ENCODE measurements around the gene HOXB7. TPM values are rescaled to one million over a fixed set of nuclear protein-coding genes. Genes with fewer than 3 reads are reported as not detected.

HOXB7 gene
- total RNA-seq, 1 donor from 2014 or later = not detected

DNA sequence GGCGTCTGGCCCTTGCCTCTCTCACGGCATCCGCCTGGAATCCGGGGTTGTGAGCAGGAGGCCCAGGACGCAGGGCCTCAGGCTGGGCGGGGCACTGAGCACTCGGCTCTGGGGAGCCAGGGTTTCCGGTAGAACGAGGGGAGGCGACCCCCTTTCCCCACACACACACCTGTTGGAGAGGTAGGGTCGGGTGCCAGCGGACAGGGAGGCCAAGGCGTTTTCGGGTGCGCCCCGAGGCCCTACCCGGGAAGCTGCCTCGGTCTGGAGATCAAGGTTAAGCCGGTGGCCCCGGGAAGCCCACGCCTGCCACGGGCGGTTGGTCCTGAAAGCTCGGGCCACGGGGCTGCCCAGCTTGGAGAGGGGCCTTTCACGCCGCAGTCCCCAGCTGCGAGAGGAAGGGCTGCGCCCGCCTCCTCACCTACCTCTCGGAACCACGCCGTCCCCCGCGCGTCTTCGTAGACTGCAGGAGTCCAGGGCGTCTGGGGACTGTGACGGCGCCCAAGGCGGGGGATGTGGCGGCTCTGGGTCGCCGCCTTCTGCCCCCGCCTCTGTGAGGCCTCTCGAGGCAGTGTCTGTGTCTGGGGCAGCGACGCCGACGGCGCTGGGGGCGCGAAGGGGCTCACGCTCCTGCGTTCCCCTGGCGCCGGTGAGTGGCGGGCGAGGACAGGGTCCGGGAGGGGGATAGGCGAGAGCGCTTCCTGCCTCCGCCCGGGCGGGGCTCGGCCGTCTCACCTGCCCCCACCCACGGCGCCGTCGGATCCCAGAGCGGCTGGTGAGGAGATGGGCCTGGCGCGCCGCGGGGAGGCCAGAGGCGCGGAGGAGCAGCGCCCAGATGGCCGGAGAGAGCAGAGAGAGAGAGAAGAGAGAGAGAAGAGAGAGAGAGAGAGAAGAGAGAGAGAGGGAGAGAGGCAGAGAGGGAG lies 35.6 kb upstream of the HOXB7 start:
- H3K27ac Mint-ChIP-seq (ENCODE audit: unreplicated experiment) = no peak overlapping the region
- no peak overlapping the region for H3K4me3 Mint-ChIP-seq (ENCODE audit: unreplicated experiment)
- peaks cover 78% of the 10 kb centered on the region for H3K27me3 Mint-ChIP-seq (ENCODE audit: unreplicated experiment)
- TF ChIP-seq, protein P1, sequence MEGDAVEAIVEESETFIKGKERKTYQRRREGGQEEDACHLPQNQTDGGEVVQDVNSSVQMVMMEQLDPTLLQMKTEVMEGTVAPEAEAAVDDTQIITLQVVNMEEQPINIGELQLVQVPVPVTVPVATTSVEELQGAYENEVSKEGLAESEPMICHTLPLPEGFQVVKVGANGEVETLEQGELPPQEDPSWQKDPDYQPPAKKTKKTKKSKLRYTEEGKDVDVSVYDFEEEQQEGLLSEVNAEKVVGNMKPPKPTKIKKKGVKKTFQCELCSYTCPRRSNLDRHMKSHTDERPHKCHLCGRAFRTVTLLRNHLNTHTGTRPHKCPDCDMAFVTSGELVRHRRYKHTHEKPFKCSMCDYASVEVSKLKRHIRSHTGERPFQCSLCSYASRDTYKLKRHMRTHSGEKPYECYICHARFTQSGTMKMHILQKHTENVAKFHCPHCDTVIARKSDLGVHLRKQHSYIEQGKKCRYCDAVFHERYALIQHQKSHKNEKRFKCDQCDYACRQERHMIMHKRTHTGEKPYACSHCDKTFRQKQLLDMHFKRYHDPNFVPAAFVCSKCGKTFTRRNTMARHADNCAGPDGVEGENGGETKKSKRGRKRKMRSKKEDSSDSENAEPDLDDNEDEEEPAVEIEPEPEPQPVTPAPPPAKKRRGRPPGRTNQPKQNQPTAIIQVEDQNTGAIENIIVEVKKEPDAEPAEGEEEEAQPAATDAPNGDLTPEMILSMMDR (IDR thresholded peaks at IDR 0.05) = no peak
- no peaks in the 10 kb centered on the region for H3K36me3 Mint-ChIP-seq (ENCODE audit: unreplicated experiment)
- no peak for DNase-seq (ENCODE audit: extremely low spot score, unreplicated experiment)
- H3K9me3 Mint-ChIP-seq (ENCODE audit: unreplicated experiment) = no peaks in the 10 kb centered on the region
- H3K4me1 Mint-ChIP-seq (ENCODE audit: unreplicated experiment) = peaks cover 6% of the 10 kb centered on the region

DNA sequence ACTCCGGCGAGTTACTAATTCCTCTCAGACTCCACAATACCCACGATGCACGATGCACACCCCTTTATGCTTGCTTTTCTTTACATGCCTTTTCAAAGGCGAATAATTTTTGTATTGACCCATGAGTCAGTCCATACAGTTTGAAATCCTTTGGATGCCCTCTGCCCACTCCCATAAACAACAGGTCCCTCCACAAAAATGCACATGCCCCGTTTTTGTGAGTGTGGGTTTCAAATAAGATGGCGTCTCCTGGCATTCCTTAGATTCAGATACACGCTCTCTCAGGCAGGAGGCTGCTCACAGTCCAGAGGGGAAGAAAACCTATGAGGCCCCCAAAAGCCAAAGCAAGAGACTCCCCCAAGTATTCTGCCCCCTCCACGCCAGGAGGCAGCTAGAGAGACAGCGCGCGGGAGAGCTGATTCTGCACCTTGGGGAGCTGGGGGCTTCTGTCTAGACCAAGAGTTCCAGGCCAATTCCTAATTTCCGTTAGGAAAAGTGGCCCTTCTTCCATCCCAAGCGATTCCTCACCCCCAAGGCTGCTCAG lies 34.9 kb upstream of the HOXB7 start:
- H3K27me3 Mint-ChIP-seq (ENCODE audit: unreplicated experiment) = peaks cover 85% of the 10 kb centered on the region
- H3K27ac Mint-ChIP-seq (ENCODE audit: unreplicated experiment) = no peak overlapping the region
- no peaks in the 10 kb centered on the region for H3K9me3 Mint-ChIP-seq (ENCODE audit: unreplicated experiment)
- H3K4me3 Mint-ChIP-seq (ENCODE audit: unreplicated experiment) = no peak overlapping the region
- no peaks in the 10 kb centered on the region for H3K36me3 Mint-ChIP-seq (ENCODE audit: unreplicated experiment)
- no peak for DNase-seq (ENCODE audit: extremely low spot score, unreplicated experiment)
- TF ChIP-seq, protein P1 (IDR thresholded peaks at IDR 0.05) = no peak
- peaks cover 6% of the 10 kb centered on the region for H3K4me1 Mint-ChIP-seq (ENCODE audit: unreplicated experiment)

DNA sequence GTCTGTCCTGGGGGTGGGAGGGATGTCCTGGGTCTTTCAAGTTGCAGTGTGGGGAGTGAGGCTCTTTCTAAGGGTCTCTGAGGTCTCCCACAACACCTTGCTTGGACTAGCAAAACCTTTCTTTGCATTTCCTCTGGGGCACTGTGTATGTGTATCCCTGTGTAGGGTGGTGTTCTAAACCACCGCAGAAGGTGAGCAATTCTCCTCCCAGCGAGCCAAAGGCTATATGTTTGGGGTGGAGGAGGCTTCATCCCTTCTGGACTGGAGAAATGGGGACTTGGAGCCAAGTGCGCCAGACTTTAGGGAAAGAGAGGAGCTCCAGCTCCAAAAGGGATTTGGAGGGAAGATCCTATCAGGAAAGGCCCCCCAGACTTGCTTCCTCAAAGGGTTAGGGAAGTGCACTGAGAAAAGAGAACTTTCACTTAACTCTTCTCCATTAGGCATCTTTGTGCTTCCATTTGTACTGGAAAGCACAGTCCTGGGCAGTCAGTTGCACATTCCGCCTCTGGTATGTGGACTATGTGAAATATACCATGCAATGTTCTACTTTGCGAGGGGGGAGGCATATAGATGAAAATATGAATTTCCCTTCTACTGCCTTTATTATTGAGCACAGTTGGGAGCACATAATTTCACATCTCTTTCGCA lies 34.2 kb upstream of the HOXB7 start:
- no peak overlapping the region for H3K4me3 Mint-ChIP-seq (ENCODE audit: unreplicated experiment)
- no peak overlapping the region for H3K27ac Mint-ChIP-seq (ENCODE audit: unreplicated experiment)
- H3K4me1 Mint-ChIP-seq (ENCODE audit: unreplicated experiment) = peaks cover 6% of the 10 kb centered on the region
- peaks cover 89% of the 10 kb centered on the region for H3K27me3 Mint-ChIP-seq (ENCODE audit: unreplicated experiment)
- H3K9me3 Mint-ChIP-seq (ENCODE audit: unreplicated experiment) = no peaks in the 10 kb centered on the region
- H3K36me3 Mint-ChIP-seq (ENCODE audit: unreplicated experiment) = no peaks in the 10 kb centered on the region
- no peak for DNase-seq (ENCODE audit: extremely low spot score, unreplicated experiment)
- TF ChIP-seq, protein P1 (IDR thresholded peaks at IDR 0.05) = no peak

DNA sequence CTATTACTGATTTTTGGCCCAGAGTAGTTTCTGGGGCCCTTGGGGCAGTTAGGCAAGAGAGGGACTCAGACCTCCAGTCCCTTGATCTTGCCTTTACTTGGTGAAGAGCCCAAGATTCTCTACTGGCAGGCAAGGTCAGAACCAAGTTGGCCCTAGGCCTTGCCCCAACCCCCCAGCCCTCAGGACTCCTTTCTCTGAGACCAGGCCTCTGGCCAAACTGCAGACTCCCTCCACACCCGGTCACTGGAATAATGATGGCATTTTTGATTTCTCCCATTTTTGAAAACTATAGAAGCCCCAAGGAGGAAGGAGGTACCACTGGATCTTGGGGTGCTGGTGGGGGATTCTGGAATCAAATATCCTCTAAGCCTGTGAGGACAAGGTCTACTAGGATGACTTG lies 33.3 kb upstream of the HOXB7 start:
- Mint-ChIP-seq H3K9me3 (ENCODE audit: unreplicated experiment) (no peaks in the 10 kb centered on the region), H3K4me1 (ENCODE audit: unreplicated experiment) (peaks cover 6% of the 10 kb centered on the region), H3K27ac (ENCODE audit: unreplicated experiment) (no peak overlapping the region), H3K4me3 (ENCODE audit: unreplicated experiment) (no peak overlapping the region), H3K27me3 (ENCODE audit: unreplicated experiment) (peaks cover 91% of the 10 kb centered on the region), H3K36me3 (ENCODE audit: unreplicated experiment) (no peaks in the 10 kb centered on the region)
- TF ChIP-seq, protein P1 (IDR thresholded peaks at IDR 0.05) = no peak
- no peak for DNase-seq (ENCODE audit: extremely low spot score, unreplicated experiment)

DNA sequence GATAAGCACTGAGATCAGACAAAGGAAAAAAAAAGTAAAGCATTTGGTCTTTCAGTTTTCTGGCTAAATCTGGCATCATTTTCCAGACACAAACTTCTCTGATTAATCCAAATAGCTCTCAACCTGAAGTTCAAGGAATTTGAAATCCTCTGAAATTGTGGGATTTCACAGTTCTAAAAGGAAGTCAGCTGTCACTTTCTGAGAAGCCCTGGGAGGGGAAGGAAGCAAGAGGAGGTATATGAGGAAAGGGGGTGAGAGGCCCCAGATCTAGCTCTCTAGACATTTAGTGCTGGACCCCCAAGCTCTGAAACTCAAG lies 32.8 kb upstream of the HOXB7 start:
- H3K9me3 Mint-ChIP-seq (ENCODE audit: unreplicated experiment) = no peaks in the 10 kb centered on the region
- TF ChIP-seq, protein P1 (IDR thresholded peaks at IDR 0.05) = no peak
- no peak for DNase-seq (ENCODE audit: extremely low spot score, unreplicated experiment)
- no peaks in the 10 kb centered on the region for H3K36me3 Mint-ChIP-seq (ENCODE audit: unreplicated experiment)
- peaks cover 6% of the 10 kb centered on the region for H3K4me1 Mint-ChIP-seq (ENCODE audit: unreplicated experiment)
- no peak overlapping the region for H3K4me3 Mint-ChIP-seq (ENCODE audit: unreplicated experiment)
- peaks cover 93% of the 10 kb centered on the region for H3K27me3 Mint-ChIP-seq (ENCODE audit: unreplicated experiment)
- H3K27ac Mint-ChIP-seq (ENCODE audit: unreplicated experiment) = no peak overlapping the region

All from osteocyte (in vitro differentiated cells).